SK-N-SH (cell line): ENCODE measurements around the gene ATP6AP1.

Experiments used
- CHD2 ChIP-seq: fragments of 150-350 bp; IDR thresholded peaks from 2 replicates; pipeline ENCODE4 v1.6.1; 2018; ENCODE audit warnings: low read length; ENCODE audit not compliant: partially characterized antibody
- CTCF ChIP-seq: fragments of 200-600 bp; sonication (generic); IDR thresholded peaks from 2 replicates; pipeline ENCODE4 v1.6.1; 2017; ENCODE audit warnings: antibody characterized with exemption, mild to moderate bottlenecking, moderate library complexity
- FOSL2 ChIP-seq: IDR thresholded peaks from 2 replicates; pipeline ENCODE4 v1.4.0; 2012; ENCODE audit warnings: low read depth, mild to moderate bottlenecking, moderate library complexity, borderline replicate concordance
- FOXJ3 ChIP-seq: sonication (generic); formaldehyde crosslinking; IDR thresholded peaks from 2 replicates; pipeline ENCODE4 v1.5.1; 2020; ENCODE audit warnings: mild to moderate bottlenecking, missing genetic modification reagents
- MEF2A ChIP-seq: IDR thresholded peaks from 2 replicates; pipeline ENCODE4 v1.4.0; 2012; ENCODE audit warnings: low read depth, borderline replicate concordance
- TAF1 ChIP-seq: IDR thresholded peaks from 2 replicates; pipeline ENCODE4 v1.6.1; 2012; ENCODE audit warnings: low read depth, mild to moderate bottlenecking, low read length, moderate library complexity, borderline replicate concordance

- TF ChIP-seq CTCF (no peak), TAF1 (no peak), FOSL2 (no peak), FOXJ3 (no peak), MEF2A (no peak), CHD2 (no peak)
These were observed 16.3 kb downstream of the ATP6AP1 start for GRCh38 chrX:154444755-154445246.
